Endothelial cell of umbilical vein (primary cell): ENCODE data around the gene CERS6. TPM values are rescaled to one million over a fixed set of nuclear protein-coding genes. Genes with fewer than 3 reads are reported as not detected.

Source experiments
- BruUV-seq: library from RNA; stranded (reverse); fragments of 400-500 nt; replicated peaks from 2 replicates; lab custom pipeline; 2021; lab: Mats Ljungman, UMichigan
- CTCF ChIA-PET: fragments of 300-600, 350-600 bp; sonication (Branson Sonifier 250); formaldehyde crosslinking; loops from one replicate; lab custom pipeline; 2021; ENCODE audit warnings: antibody characterized with exemption, inconsistent platforms; lab: Charles Lee
- POLR2A ChIA-PET: fragments of 300-600, 350-600 bp; sonication (Branson Sonifier 250); formaldehyde crosslinking; loops from one replicate; lab custom pipeline; 2021; ENCODE audit warnings: antibody characterized with exemption, inconsistent platforms; lab: Charles Lee
- DNase-seq: peaks from one replicate; pipeline ENCODE4 v3.0.0-alpha.2; 2011; ENCODE audit warnings: low read depth, low spot score
- FAIRE-seq: peaks from 2 replicates; lab custom pipeline; 2011; peaks lifted over from hg19 to GRCh38; lab: Jason Lieb, UNC
- H2AFZ ChIP-seq: 2 replicates; pipeline ENCODE4 v1.6.0; 2012; ENCODE audit warnings: low read depth, low read length, control low read depth, inconsistent platforms
- H3K27ac ChIP-seq: 2 replicates; pipeline ENCODE4 v1.5.1; 2011; ENCODE audit warnings: low read depth, mild to moderate bottlenecking, control low read depth, low read length, moderate library complexity; ENCODE audit not compliant: insufficient read depth
- H3K27me3 ChIP-seq, 2 experiments: 2 replicates each; pipeline versions ENCODE4 v1.6.0 to v1.6.1; 2011; ENCODE audit warnings: low read length in 2 of 2, mixed read lengths in 1 of 2; ENCODE audit not compliant: control insufficient read depth in 2 of 2, insufficient read depth in 2 of 2
- H3K36me3 ChIP-seq, 2 experiments: 2 replicates in 1 of 2; 3 replicates in 1 of 2; pipeline ENCODE4 v1.5.1; 2011; ENCODE audit warnings: low read length in 2 of 2, mild to moderate bottlenecking in 1 of 2, moderate library complexity in 1 of 2; ENCODE audit not compliant: control insufficient read depth in 2 of 2, insufficient read depth in 2 of 2; ENCODE audit errors: extremely low read depth in 1 of 2
- H3K4me1 ChIP-seq: 3 replicates; pipeline ENCODE4 v1.5.1; 2011; ENCODE audit warnings: mild to moderate bottlenecking, low read length; ENCODE audit not compliant: control insufficient read depth, insufficient read depth; ENCODE audit errors: extremely low read depth
- H3K4me2 ChIP-seq: 2 replicates; pipeline ENCODE4 v1.6.1; 2011; ENCODE audit warnings: low read length, control low read depth, mixed read lengths; ENCODE audit not compliant: insufficient read depth
- H3K4me3 ChIP-seq, 3 experiments: fragments of 200-600 bp in 1 of 3; sonication (generic), shearing (Covaris generic) in 1 of 3; replicated peaks in 1 of 3; 2 replicates each; pipeline ENCODE4 v1.5.1; 2011 to 2016; ENCODE audit warnings: control low read depth in 3 of 3, low read length in 3 of 3, mild to moderate bottlenecking in 2 of 3, inconsistent platforms in 1 of 3, low read depth in 1 of 3, moderate library complexity in 1 of 3; ENCODE audit not compliant: insufficient read depth in 1 of 3
- H3K79me2 ChIP-seq: 2 replicates; pipeline ENCODE4 v1.6.0; 2012; ENCODE audit warnings: low read length, inconsistent platforms; ENCODE audit not compliant: control insufficient read depth, insufficient read depth
- H3K9ac ChIP-seq: replicated peaks from 2 replicates; pipeline ENCODE3; 2011; ENCODE audit warnings: low read length, control low read depth; ENCODE audit not compliant: insufficient read depth; ENCODE audit errors: extremely low read depth
- H3K9me1 ChIP-seq: replicated peaks from 3 replicates; pipeline ENCODE4 v1.6.0; 2011; ENCODE audit warnings: mild to moderate bottlenecking, low read length; ENCODE audit not compliant: control insufficient read depth, insufficient read depth; ENCODE audit errors: extremely low read depth
- H3K9me3 ChIP-seq: replicated peaks from 2 replicates; pipeline ENCODE4 v1.5.1; 2012; ENCODE audit warnings: low read length, inconsistent platforms; ENCODE audit not compliant: control insufficient read depth, insufficient read depth
- H4K20me1 ChIP-seq: replicated peaks from 2 replicates; pipeline ENCODE3; 2011; ENCODE audit warnings: mild to moderate bottlenecking, low read length; ENCODE audit not compliant: control insufficient read depth, insufficient read depth; ENCODE audit errors: extremely low read depth
- EZH2 ChIP-seq: IDR thresholded peaks from 2 replicates; pipeline ENCODE4 v1.6.1; 2012; ENCODE audit warnings: borderline replicate concordance, low read depth, mild to moderate bottlenecking, moderate library complexity, low read length, inconsistent platforms; ENCODE audit not compliant: severe bottlenecking
- FOS ChIP-seq: IDR thresholded peaks from 2 replicates; pipeline ENCODE4 v1.6.1; 2011; ENCODE audit warnings: mild to moderate bottlenecking, low read length, moderate library complexity, borderline replicate concordance; ENCODE audit not compliant: insufficient read depth
- GATA2 ChIP-seq: IDR thresholded peaks from 2 replicates; pipeline ENCODE4 v1.7.0; 2011; ENCODE audit warnings: low read depth, mild to moderate bottlenecking, moderate library complexity, mixed read lengths, low read length; ENCODE audit not compliant: insufficient read length, insufficient read depth
- JUN ChIP-seq: IDR thresholded peaks from 2 replicates; pipeline ENCODE4 v1.6.1; 2011; ENCODE audit warnings: borderline replicate concordance, low read depth; ENCODE audit not compliant: insufficient read length, insufficient read depth
- MYC ChIP-seq: IDR thresholded peaks from one replicate; pipeline ENCODE4 v1.6.1; 2011; ENCODE audit warnings: mild to moderate bottlenecking, low read depth, low read length
- POLR2A ChIP-seq: IDR thresholded peaks from 2 replicates; pipeline ENCODE4 v1.6.1; 2012; ENCODE audit warnings: low read depth, mild to moderate bottlenecking, control low read depth, low read length
- POLR2AphosphoS5 ChIP-seq: IDR thresholded peaks from 2 replicates; pipeline ENCODE4 v1.6.1; 2012; ENCODE audit warnings: low read depth, mild to moderate bottlenecking, control low read depth, low read length, moderate library complexity; ENCODE audit not compliant: insufficient read depth
- dilution Hi-C: fragments of 300-500 bp; cut with MboI; formaldehyde crosslinking; loops from one replicate; pipeline ENCODE4 v1.15.0; 2019; ENCODE audit warnings: low sequenced_read_pairs; ENCODE audit not compliant: extremely low pct_ligation_motif_present
- intact Hi-C: fragments of 100-400 bp; cut with micrococcal nuclease; formaldehyde crosslinking; loops from one replicate; pipeline ENCODE4 v1.10.0; 2022
- polyA plus RNA-seq, 4 experiments: library from polyadenylated mRNA; depleted of rRNA in 3 of 4; stranded (reverse) in 3 of 4; unstranded in 1 of 4; fragments of >200 nt; gene quantifications; 2 replicates each; pipeline versions ENCODE4 v1.2.1 to v1.2.3, GENCODE V29; 2011 to 2012; ENCODE audit warnings: missing spikeins in 1 of 4
- total RNA-seq: library from RNA; stranded (reverse); gene quantifications from 2 replicates; pipeline ENCODE4 v1.2.3, GENCODE V29; 2021
- TF ChIP-seq, protein P1 (sequence below), 2 donors: IDR thresholded peaks; 1 replicate in 1 of 2; 2 replicates in 1 of 2; pipeline ENCODE4 v1.5.1; 2011; ENCODE audit warnings: low read length in 2 of 2, mild to moderate bottlenecking in 2 of 2, moderate library complexity in 2 of 2, control low read depth in 1 of 2, inconsistent platforms in 1 of 2, low read depth in 1 of 2; ENCODE audit not compliant: insufficient read depth in 1 of 2; ENCODE audit errors: extremely low read depth in 1 of 2
- TF ChIP-seq, protein P2 (sequence below): IDR thresholded peaks from 2 replicates; pipeline ENCODE4 v1.6.1; 2011; ENCODE audit not compliant: insufficient read depth, insufficient read length

CERS6 gene
- total and polyA plus RNA-seq, 2 donors (not counting 3 experiments of a cell fraction or from before 2014, with no cell fraction given) = 2.7 to 11.7 TPM

DNA sequence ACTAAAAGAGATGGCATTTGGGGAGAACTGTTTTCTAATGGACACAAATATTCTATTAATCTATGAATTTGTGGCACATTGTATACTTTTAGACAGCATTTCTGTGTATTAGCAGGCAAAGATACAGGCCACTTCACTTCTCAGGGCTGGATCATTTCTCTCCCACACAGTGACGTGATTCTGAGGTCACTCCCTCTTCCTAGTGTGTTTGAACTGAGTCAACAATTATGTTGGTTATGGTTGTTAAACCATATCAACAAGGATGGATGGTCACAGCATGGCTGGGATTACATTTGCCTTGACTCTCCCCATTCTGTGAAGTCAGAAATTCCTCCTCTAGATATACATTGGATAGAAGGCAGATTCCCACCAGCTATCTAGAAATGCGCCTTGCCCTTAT is 358.0 kb downstream of the CERS6 start:
- Histone ChIP-seq H3K9me3 (no peaks in the 10 kb centered on the region), H3K27ac (no peak overlapping the region), H3K36me3 (no peaks in the 10 kb centered on the region), H3K4me2 (no peak overlapping the region), H2AFZ (no peak overlapping the region), H3K9me1 (no peaks in the 10 kb centered on the region), H3K79me2 (no peaks in the 10 kb centered on the region), H4K20me1 (no peaks in the 10 kb centered on the region), H3K4me1 (peaks cover 1% of the 10 kb centered on the region), H3K4me3 (no peak overlapping the region), H3K27me3 (no peaks in the 10 kb centered on the region), H3K9ac (no peak overlapping the region)
- POLR2A ChIA-PET = no interaction called here
- CTCF ChIA-PET = interaction anchor here (1.1 kb wide), 1 partner anchor 8 kb away, joined by 3 read pairs; no protein-coding TSS in a partner anchor
- intact Hi-C loops = no loop called here
- DNase-seq (no peak), FAIRE-seq (no peak)
- TF ChIP-seq GATA2 = no peak
- TF ChIP-seq POLR2AphosphoS5 = no peak
- TF ChIP-seq, protein P1, sequence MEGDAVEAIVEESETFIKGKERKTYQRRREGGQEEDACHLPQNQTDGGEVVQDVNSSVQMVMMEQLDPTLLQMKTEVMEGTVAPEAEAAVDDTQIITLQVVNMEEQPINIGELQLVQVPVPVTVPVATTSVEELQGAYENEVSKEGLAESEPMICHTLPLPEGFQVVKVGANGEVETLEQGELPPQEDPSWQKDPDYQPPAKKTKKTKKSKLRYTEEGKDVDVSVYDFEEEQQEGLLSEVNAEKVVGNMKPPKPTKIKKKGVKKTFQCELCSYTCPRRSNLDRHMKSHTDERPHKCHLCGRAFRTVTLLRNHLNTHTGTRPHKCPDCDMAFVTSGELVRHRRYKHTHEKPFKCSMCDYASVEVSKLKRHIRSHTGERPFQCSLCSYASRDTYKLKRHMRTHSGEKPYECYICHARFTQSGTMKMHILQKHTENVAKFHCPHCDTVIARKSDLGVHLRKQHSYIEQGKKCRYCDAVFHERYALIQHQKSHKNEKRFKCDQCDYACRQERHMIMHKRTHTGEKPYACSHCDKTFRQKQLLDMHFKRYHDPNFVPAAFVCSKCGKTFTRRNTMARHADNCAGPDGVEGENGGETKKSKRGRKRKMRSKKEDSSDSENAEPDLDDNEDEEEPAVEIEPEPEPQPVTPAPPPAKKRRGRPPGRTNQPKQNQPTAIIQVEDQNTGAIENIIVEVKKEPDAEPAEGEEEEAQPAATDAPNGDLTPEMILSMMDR (IDR thresholded peaks at IDR 0.05; ENCODE audit: extremely low read depth in 1 of 2, insufficient read depth in 1 of 2, low read depth in 1 of 2, low read length in 2 of 2) = no peak
- no peak for TF ChIP-seq FOS
- TF ChIP-seq, protein P2, sequence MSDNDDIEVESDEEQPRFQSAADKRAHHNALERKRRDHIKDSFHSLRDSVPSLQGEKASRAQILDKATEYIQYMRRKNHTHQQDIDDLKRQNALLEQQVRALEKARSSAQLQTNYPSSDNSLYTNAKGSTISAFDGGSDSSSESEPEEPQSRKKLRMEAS = no peak
- TF ChIP-seq JUN = no peak
- TF ChIP-seq EZH2 = no peak
- no peak for TF ChIP-seq MYC
- no peak for TF ChIP-seq POLR2A
- BruUV-seq = no TSS peak
- dilution Hi-C loops = no loop called here
